ENCODE data around the gene SYNE2.
"Not testable (repeated sequence)": the region's sequence is repeated elsewhere in the genome, so short reads cannot be mapped to it uniquely, and the experiment has no call there.

SYNE2 gene

DNA sequence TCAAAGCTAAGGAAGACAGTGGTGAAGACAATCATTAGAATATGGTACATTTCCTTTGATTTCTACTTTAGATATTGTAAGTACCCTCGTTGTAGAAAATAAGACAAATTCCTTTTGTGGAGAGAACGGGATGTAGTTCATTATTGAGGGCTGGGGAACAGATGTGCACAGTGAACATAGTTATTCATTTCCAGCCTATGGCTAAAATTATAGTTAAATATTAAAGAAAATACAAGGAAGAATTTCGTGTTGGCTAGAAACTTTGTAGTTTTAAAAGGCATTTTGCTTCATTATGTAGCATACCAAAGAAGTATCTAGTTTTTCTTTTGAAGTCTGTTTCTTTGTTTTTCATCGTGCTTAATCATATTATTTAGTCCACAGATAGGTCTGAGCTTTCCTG, 239.5 kb downstream of the SYNE2 start:
- DNase-seq = no peak

DNA sequence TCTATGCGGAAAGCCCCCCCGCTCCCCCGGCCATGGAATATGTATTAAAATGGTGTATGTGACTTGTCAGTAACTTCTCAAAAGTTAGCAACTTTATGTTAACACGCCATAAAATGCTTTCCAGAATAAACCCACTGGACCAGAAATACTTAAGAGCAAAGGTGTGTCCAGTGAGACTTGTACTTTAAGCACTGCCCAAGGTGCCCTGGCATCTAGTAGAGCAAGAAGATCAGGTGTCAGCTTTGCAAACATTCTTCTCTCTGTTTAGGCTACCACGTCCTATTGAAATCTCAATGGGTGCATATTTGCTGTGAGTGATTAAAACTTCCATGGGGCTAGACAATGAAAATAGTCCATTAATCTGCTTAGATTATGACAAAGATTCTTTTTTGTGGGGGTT, 240.1 kb downstream of the SYNE2 start:
- no peak for DNase-seq

DNA sequence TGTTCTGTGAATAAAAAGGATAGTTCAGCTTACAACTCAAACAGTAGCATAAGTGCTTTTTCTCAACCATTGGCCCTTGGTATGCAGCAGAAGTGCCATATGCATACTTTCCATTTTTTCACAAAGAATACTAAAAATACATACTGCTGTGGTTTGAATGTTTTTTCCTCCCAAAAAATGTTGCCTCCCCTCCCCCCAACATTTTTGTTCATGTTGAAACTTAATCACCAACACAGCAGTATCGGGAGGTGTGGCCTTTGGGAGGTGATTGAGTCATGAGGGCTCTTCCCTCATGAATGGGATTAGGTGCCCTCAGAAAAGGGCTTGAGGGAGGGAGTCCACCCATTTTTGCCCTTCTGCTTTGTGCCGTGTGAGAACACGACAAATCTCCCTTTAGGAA, 242.8 kb downstream of the SYNE2 start:
- DNase-seq = no peak

DNA sequence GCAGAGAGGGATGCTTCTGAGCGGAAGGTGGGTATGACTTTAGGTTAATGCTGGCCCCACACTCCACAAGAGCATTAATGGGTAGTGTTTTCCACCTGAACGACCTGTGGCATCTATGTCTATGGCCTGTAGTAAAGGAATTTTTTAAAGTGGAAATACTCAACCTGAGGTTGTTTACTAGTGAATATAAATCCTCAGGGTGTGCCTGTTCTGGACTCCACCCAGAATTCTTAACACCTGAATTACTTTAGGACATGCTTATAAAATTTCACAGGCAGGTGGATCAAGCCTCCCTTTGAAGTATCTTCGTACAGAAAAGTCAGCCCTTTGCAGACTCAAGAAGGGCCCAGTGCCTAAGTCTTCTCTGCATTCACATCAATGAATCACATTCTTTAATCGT, 245.3 kb downstream of the SYNE2 start:
- DNase-seq = no peak

DNA sequence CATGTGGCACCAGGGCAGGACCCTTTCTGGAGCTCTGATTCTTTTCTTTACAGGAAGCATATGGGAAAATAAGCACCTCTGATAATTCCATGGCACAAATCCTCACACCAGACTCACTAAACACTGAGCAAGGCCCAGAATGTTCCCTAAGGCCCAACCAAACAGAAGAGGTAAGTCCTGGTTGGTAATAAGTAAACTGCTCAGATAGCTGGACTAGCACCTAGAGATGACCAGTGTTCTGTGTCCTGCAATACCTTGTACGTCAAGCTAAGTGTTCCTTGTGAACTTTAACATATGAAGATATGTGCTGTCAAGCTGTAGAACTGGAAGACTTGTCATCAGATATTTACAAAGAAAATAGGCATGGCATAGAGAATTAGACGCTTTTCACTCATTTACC, 254.6 kb downstream of the SYNE2 start:
- DNase-seq = no peak

DNA sequence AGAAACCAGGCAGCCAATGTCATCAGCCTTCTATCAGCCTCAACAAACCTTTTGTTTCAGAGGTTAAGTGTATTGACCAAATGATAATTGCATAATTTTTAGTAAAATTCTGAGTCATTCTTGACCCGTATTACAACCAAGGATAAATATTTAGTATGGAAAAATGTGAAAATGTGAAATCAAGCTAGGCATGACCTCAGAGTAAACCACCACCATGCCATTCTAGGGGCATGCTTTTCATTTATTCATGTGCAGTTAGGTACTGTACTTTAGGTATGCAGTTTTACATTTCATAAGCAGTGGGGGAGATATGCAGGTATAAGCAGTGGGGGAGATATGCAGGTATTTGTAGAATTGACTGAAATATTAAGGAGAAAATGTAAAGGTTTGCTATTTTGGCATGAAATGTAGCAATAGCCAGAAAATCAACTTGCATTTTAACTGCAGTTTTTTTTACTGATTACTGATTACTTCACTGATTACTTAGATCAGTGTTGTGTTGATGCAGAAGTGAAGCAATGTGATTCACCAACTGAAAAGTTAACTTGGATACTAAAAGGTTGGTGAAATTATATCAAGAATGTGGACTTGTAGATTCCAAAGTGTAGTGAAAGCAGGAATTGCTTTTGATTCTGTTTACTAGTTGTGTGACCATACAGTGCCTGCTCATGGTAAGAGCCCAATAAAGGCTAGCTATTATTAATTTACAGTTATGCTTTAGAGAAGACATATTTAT, 257.2 kb downstream of the SYNE2 start:
- no peak for DNase-seq

DNA sequence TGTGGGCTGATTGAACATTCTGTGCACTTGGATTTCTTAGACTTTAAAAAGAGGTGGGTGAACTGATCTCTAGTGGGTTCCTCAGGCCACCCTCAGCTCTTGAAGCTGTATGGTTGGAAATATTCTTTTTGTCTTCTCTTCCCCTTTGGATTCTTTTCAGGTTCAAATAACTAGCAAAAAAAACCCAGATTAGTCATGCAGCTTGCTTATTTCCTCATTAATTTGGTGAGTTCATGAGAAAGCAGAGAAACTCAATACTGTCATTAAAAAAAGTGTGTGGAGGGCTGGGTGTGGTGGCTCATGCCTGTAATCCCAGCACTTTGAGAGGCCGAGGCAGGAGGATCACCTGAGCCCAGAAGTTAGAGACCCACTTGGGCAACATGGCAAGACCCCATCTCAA, 258.0 kb downstream of the SYNE2 start:
- no peak for DNase-seq

DNA sequence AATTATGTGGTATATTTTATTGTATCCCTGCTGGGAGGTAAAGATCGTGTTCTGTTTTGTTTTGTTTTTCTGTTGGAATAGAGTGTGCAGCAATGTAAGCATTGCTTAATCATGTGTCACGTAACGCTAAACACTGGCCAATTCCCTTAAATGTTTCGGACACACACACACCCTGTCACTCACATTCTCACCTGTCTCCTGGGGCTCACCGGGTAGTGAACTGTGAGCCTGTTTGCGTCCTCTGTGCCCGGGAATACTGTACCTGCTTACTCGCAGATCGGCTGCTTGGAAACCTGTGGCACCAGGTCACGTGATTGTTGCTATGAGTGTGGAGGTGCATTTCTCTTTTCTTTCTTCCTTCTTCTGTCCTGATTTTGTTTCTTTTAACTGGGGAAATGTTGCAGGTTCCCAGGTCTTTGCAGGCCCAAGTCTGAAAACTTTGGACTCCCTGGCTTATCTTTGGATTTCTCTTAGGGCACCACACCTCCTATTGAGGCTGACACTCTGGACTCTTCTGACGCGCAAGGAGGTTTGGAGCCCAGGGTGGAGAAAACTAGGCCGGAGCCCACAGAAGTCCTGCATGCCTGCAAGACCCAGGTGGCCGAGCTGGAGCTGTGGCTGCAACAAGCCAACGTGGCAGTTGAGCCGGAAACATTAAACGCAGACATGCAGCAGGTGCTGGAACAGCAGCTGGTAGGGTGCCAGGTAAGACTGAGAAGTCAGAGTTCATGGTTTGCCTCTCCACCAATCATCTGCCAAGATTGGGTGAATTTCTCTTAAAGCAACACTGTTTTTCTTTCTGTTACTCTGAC, 260.3 kb downstream of the SYNE2 start:
- DNase-seq = no peak

DNA sequence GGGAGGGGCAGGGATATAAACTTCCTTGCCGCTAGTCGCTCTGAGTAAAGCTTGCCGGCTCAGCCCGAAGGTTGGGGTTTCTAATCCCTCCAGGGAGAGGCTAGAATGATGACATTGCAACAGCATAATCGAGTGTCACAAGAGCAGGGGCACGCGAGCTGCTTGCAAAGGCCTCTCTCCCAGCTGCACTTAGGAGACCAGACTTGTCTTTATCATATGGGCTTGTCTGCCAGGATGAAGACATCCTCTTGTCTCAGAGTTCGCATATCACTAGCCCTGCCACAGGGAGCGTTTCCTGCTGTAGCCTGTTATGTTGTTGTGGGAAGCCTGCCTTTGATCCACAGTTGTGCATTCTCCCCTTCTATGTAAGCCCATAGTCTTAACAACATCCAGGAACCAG, 261.4 kb downstream of the SYNE2 start:
- no peak for DNase-seq

DNA sequence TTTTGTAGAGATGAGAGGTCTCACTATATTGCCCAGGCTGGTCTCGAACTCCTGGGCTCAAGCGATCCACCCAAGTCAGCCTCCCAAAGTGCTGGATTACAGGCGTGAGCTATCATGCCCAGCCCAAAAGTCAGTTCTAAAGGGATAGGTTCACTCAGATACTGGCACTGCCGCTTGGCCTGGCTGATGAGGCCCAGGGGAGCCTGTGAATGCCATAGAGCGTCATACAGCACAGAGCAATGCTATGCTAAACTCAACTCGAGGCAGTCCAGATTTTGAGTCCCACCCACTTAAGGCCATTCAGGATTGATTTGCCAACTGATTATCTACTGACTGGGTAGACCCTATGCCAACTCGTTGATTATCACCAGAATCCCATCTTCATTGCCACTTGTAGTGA, 262.0 kb downstream of the SYNE2 start:
- DNase-seq = no peak

DNA sequence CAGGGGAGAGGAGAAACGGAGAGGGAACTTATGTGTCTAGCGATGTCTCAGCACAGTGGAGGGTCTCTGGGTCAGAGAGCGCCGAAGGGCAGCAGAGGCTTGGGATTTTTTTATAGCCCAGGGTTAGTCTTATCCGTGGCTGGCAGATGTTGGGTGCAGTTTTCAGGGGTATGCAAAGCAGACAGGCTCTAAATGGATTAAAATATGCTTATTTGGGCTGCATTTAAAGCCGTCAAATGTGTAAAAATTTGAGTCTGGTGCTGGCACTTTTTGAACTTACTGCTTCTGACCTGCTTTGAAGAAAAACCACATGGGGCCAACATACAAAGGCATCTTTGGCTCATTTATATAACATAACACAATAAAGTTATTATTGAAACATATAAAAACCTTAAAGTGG, 262.6 kb downstream of the SYNE2 start:
- DNase-seq = no peak

DNA sequence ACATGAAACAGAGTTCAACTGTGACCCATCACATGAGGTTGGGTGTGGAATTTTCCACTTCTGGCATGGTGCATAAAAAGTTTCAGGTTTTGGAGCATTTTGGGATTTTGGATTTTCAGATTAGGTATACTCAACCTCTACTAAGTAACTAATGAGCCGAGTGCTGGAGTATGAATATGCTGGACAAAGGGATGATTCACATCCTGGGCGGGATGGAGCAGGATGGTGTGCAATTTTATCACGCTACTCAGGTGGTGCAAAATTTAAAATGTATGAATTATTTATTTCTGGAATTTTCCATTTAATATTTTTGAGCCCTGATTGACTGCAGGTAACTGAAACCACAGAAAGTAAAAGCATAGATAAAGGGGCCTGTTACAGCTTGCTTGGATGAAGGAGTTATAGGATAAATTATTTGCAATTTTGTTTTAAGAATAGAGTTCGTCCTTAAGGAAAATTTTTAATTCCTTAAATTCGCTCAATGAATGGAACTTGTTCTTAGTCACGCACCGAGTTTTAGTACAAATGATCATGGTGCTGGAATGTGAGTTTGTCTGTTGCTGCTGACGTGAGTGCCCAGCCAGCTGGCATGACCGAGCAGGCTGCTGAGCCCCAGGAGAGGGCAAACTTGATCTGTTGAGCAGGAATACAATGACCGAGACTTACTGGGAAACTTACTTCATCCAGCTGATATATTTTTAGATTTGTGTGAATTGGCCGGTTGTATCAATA, 265.0 kb downstream of the SYNE2 start:
- DNase-seq = no peak

DNA sequence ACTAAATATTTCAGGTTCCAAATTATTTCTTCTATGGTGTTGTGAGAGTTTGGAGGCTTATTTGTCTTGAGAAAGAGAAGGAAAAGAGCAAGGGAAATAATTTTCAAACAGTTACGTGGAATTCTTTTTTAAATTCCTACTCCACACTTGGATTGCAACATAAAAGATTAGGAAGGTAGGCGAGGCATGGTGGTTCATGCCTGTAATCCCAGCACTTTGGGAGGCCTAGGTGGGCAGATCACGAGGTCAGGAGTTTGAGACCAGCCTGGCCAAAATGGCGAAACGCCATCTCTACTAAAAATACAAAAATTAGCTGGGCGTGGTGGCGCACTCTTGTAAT, 265.6 kb downstream of the SYNE2 start:
- DNase-seq = not testable (repeated sequence)

DNA sequence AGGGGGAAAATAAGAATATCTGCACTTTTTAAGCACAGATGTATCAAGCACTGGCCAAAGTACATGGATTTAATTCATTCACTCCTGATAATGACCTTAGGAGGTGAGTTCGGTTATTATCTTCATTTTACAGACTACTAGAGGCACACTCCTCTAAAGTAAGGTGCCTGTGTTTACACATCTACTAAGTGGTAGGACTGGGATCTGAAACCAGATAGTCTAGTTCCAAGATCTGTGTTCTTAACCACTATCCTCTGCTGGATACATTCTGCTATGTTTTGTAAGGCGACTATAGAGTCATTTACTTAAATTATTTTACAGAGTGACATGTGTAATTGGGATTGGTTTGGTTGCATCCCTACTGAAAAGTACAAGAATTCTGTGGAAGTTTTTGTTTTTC, 266.1 kb downstream of the SYNE2 start:
- DNase-seq = no peak

DNA sequence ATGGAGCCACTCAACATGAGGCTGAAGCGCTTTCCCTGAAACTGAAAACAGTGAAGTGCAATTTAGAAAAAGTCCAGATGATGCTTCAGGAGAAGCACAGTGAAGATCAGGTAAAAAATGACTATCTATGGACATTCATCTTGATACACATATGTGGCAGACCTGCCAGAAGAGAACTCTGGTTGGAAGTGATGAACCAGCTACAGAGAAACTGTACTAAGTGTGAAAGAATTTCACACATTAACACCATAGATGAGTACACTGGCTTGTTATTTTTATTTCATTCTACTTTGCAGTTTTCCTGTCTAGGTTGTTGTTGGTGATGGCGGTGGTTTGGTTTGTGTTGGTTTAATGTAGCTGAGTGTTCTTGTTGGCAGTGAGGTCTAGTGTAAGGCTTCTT, 266.7 kb downstream of the SYNE2 start:
- DNase-seq = no peak

DNA sequence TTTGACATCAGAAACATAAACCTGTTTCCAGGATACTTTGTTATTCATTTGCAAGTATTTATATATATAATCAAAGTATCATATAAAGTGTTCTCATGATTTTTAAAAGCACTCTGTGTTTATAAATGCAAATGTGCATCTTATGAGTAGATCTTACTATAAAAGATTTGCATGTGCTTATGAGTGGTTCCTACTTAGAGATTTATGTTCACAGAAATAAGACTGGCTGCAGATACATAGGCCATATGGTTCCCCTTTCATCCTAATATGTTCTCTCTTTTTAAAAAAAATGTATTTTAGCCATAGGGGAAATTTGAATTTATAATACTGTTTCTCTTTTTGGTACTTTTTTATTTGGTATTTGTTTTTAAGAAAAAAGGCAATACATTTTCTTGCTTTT, 267.2 kb downstream of the SYNE2 start:
- DNase-seq = no peak

DNA sequence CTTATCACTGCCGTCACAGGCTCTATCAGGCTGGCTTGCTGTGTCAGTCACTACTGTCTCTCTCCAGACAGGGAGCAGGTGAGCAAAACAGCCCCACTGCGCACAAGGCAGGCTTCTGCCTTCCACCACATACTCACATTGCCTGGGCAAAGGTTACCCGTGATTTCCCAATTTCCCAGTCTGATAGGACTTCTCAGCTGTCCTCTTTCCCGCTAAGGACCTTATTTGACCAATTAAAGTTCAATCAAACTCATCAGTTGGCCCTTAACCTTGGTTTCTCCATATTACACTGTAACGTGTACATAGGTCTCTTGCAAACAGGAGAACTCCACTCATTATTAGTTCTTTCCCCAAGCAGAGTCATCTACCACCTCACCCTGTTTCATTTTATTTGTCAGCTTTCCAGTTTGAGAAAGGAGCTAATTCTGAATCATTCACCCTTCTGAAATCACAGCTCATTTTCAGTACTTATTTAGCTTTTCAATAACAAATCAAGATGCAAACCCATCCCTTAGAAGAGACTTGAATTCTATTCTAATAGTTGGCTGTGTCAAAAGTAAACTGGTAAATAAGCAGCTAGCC, 270.5 kb downstream of the SYNE2 start:
- DNase-seq = no peak

DNA sequence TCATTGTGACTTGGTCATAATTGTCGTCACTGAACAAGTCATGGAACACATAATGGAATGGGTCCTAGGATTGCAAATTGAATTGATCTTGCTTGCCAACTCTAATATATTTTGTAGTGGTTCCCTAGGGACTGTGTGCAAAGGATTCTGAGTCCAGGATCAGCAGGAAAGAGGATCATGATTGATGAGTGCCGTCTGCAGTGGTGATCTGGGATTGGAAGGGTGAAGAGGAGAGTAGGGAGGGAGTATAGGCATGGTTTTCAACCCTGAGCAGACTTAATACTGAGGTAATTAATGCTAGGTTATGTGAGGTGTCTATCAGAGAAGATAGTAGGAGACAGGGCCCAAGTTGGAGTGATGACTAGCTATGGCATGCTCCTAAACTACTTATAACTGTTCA, 272.5 kb downstream of the SYNE2 start:
- no peak for DNase-seq

DNA sequence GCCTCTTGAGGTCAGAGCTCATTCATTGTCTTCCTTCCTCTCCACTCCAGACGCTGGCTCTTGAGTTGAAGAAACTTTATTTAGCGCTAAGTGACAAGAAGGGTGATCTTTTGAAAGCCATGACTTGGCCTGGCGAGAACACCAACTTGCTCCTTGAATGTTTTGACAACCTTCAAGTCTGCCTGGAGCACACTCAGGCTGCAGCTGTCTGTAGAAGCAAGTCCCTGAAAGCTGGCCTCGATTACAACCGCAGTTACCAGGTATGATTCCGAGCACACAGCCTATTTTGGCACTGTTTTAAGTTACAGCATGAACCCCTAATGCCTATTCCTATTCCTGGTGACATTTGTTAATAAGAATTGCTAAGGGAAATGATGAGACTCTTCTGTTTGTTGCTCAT, 273.7 kb downstream of the SYNE2 start:
- no peak for DNase-seq

DNA sequence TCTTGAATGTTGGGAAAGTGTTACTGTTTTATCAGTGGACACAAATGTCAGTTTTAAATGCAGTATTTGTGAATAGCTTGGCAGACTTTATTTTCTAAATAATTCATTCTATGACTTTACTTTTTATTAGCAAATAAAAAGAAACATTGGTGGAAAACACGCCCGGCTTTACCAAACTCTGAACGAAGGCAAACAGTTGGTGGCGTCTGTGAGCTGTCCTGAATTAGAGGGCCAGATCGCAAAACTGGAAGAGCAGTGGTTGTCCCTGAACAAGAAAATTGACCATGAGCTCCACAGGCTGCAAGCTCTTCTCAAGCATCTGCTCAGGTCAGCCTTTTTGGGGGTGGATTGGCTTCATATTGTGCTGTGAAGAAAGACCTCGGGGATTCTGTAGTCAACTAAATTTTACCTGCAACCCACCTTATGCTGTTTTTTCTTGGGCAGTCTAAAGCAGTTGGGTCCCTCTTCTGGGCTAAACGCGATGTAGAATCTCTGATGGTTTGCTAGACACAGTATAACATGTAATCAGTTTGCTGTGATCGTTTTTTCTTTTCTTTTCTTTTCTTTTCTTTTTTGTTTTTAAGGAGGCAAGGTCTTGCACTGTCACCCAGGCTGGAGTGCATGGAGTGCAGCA, 285.0 kb downstream of the SYNE2 start:
- DNase-seq = peak; percentile 5

DNA sequence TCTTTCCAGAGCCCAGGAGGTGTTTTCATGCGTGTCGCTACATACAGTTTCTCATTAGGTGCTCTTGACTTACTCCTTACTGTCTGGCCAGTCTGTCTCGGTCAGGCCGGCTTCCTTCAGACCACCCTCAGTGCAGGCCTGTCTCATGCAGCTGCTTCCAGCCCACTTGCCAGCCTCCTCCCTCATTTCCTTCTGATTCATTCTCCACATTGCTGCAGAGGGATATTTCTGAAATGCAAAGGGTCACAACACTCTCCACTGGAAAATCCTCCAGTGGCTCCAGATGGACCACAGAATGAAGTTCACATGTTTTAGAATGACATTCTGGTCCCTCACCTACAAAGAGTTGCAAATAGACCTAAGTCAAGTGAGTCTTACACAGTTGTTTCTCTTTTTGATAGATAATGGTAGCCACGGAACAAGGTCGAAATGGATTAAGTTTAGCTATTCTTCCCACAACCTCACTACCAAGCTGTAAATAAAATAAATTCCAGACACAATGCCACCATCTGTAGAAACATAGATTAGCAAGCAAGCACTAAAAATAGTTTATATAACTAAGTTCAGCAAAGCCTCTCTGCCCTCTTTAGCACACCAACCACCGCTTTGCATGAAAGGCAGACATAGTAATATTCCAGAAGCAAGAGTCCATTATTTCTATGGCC, 294.5 kb downstream of the SYNE2 start:
- no peak for DNase-seq

DNA sequence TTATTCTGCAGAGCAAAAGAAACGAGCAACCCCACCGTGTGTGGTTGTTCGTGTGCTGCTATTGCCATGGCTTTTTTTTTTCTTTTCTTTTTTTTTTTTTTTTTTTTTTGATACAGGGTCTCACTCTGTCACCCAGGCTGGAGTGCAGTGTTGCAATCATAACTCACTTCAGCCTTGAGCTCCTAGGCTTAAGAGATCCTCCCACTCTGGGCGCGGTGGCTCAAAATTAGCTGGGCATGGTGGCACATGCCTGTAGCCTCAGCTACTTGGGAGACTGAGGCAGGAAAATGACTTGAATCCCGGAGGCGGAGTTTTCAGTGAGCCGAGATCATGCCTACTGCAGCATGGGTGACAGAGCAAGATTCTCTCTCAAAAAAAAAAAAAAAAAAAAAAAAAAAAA, 297.1 kb downstream of the SYNE2 start:
- no peak for DNase-seq

DNA sequence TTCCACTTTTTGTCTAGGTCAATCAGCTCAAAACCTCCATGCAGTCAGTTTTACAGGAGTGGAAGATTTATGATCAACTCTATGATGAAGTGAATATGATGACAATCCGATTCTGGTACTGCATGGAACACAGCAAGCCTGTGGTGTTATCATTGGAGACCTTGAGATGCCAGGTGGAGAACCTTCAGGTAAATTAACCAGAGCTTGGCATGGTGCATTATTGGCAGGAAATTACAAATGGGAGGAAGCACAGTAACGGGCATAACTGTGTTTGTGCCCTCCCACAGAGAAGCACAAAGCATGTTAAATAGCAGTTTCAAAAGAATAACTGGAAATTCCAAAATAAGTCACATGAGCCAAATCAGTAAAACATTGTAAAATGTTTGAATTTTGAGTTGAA, 305.8 kb downstream of the SYNE2 start:
- DNase-seq = no peak
